DND-41 (cell line): Measurements from ENCODE around the gene KIF1C.

Source experiments
- CTCF ChIP-seq: IDR thresholded peaks from 2 replicates; pipeline ENCODE4 v1.5.1; 2012; ENCODE audit warnings: borderline replicate concordance, low read length, moderate library complexity, mild to moderate bottlenecking; ENCODE audit not compliant: poor library complexity, severe bottlenecking; ENCODE audit errors: extremely low read depth
- EZH2 ChIP-seq: IDR thresholded peaks from 3 replicates; pipeline ENCODE4 v1.6.1; 2012; ENCODE audit warnings: borderline replicate concordance, low read depth, mild to moderate bottlenecking, moderate library complexity, low read length, inconsistent platforms; ENCODE audit not compliant: severe bottlenecking

GRCh38 chr17:4965311-4965986, 32.3 kb upstream of the KIF1C start:
- TF ChIP-seq CTCF (no peak), EZH2 (no peak)
